HG03039 (cell line): ENCODE results near the gene ARF4.

Experiments
- ATAC-seq: cut with Tn5 transposase; IDR thresholded peaks from one replicate; pipeline ENCODE4 v1.9.1; 2021; ENCODE audit warnings: mild to moderate bottlenecking, moderate library complexity; ENCODE audit not compliant: unreplicated experiment

Gene ARF4

DNA sequence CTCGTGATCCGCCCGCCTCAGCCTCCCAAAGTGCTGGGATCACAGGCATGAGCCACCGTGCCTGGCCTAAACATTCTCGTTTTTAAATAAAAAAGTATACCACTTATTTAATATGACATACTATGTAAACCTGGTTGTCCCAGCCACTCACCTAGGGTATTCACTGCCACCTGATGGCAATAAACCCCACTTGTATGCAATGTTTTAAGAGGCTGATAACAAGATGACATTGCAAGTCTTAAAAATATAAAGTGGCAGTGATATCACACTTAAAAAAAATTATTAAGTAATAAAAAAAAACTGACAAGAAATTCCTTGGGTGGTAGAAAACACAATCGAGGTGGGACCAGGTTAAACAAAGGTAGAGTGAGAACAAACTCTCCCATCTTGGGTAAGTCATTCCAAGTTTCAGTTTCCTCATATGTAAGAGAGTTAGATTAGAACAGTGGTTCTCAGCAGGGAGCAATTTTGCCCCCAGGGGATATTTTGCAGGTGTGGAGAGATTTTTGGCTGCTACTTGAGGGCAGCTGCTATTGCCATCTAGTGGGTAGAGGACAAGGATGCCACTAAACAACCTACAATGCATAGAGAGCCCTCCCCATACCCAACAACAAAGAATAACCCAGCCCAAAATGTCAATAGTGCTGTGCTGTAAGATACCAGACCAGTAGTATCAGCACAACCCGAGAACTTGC is 14.5 kb downstream of the ARF4 start:
- no peak for ATAC-seq

DNA sequence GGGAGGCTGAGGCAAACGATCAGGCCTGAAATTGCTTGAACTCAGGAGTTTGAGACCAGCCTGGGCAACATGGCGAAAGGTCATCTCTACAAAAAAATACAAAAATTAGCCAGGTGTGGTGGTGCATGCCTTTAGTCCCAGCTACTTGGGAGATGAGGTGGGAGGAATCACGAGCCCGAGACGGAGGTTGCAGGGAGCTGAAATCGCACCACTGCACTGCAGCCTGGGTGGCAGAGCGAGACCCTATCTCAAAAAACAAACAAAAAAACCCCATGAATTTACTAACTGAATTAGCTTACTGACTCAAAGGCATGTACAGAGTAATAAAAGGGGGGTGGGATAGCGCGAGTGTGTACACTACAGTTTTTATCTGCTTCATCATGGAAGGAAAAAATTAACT is 19.3 kb downstream of the ARF4 start:
- ATAC-seq, result no peak

DNA sequence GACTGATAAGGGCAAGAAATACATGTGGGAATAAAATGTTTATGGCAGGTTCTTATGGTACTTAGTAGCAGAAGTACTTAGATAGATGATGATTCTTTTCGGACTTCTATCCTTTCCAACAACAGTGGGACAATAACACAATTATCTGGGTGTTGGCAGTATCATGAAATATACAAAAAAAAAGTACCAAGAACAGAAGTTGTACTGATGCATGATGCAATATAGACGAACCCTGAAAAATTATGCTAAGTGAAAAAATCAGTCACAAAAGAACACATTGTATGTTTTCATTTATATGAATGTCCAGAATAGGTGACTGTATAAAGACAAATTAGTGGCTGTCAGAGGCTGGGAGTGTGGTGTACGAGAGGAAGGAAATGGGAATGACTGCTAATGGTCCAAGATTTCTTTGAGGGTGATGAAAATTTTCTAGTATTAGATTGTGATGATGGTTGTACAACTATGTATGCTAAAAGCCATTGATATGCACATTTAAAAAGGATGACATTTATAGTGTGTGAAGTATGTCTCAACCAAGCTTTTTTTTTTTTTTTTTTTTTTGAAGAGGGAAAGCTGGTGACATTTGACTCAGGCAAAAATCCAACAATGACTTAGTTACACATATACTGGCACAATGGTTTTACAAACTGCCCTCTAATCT is 21.0 kb downstream of the ARF4 start:
- ATAC-seq, result no peak

DNA sequence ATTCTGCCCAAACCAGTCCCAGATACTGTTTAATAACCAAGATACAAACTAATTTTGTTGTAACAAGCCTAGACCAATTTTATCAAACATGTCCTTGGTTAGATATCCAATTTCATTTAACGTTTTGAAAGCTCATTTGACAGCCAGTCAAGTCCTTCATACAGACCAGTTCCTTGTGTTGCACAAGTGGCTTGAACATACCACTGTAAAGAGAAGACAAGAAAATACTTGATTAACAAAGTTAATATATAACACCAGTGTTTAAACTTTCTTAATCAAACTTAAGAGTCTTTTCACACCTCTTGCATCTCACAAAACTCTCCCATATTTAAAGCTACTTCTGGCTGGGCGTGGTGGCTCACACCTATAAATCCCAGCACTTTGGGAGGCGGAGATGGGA is 25.0 kb downstream of the ARF4 start:
- ATAC-seq, result no peak

DNA sequence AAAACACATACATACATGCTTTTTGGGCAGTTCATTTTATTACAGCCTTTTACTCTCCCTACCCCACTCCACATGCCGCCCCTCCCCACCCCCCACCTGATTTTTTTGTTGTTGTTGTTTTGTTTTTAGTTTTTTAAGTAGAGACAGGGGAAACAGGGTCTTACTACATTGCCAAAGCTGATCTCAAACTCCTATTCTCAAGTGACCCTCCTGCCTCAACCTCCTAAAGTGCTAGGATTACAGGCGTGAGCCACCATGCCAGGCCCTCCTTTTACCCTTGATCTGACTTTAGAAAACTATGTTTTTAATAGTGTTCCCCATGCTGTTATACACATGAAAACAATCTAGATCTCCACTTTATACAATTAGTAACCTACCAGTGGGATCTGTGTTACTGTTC is 26.3 kb downstream of the ARF4 start:
- no peak for ATAC-seq

DNA sequence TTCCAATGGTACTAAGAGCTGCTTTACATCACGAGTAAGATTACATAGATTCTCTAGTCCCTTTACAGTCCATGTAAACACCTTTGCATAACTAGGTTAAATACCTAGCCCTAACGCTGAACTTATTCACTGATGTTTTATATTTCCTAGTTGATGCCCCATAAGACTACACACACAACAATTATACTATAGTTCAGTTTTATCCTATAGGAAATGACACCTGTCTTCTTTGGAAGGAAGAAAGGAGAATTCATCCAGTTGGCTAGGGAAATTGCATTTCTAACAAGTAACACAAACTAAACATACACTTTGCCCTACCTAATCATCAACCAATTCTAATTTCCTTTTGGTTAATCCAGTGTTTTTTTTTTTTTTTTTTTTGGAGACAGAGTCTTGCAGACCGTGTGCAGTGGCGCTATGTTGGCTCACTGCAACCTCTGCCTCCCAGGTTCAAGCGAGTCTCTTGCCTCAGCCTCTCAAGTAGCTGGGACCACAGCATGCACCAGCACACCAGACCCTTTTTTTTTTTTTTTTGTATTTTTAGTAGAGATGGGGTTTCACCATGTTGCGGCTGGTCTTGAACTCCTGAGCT is 27.2 kb downstream of the ARF4 start:
- ATAC-seq, result no peak

DNA sequence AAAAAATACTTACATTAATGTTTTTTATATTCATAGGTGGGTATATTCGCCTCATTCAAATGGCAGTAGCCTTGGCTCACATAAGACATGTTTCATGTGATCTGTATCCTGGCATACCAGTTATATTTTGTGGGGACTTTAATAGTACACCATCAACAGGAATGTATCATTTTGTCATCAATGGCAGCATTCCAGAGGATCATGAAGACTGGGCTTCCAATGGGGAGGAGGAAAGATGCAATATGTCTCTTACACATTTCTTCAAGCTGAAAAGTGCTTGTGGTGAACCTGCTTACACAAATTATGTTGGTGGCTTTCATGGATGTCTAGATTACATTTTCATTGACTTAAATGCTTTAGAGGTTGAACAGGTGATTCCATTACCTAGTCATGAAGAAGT is 37.6 kb downstream of the ARF4 start:
- no peak for ATAC-seq

DNA sequence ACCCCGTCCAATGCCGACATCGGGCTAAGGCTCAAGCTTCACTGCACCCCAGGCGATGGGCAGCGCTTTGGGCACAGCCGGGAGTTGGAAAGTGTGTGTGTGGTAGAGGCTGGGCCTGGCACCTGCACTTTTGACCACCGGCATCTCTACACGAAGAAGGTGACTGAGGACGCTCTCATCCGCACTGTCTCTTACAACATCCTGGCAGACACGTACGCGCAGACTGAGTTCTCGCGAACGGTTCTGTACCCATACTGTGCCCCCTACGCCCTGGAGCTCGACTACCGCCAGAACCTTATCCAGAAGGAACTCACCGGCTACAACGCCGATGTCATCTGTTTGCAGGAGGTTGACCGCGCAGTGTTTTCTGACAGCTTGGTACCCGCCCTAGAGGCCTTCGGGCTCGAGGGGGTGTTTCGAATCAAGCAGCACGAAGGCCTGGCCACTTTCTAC is 40.0 kb downstream of the ARF4 start:
- no peak for ATAC-seq

DNA sequence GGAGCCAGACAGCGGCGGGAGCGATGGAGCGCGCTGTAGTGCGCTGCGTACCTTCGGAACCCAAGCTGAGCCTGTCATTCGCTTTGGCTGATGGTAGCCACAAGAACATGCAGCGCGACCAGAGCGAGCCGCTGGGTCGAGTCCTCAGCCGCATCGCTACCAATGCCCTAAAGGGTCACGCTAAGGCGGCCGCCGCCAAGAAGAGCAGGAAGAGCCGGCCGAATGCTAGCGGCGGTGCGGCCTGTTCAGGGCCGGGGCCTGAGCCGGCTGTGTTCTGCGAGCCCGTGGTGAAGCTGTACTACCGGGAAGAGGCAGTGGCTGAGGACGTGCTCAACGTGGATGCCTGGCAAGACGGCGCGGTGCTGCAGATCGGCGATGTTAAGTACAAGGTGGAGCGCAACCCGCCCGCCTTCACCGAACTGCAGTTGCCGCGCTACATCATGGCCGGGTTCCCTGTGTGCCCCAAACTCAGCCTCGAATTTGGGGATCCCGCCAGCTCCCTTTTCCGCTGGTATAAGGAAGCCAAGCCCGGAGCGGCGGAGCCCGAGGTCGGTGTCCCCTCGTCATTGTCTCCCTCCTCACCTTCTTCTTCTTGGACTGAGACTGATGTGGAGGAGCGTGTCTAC is 40.6 kb downstream of the ARF4 start:
- ATAC-seq, result peak; percentile 32

DNA sequence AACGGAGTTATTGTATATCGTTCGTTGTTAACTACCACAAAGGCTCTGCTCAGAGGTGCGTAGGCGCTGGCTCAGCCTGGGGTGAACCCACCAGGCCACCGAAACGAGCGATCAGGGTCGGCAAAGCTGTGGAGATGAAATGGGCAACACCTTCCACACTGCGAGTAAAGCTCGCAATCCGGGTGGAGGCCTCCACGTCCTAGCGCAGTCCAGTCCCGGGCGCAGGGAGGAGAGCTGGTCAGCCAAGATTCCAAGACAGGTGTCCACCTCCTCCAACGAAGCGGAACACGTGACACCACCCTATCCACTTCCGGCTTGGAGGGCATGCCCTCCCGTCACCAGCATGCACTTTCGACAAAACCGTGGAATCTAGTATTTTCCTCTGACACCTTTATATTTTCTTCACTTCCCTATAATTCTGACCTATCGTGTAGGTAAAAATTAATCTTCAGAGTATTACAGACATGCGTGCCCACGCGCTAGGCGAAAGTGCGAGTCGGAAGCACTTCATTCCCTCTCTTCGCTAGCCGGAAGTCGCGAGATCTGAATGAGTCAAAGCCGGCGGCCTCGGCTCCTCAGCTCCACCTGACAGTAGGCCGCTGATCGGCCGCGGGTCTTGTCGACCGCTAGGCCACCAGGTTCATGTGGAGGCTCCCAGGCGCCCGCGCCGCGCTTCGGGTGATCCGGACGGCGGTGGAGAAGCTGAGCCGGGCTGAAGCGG is 41.2 kb downstream of the ARF4 start, which contains the start of gene PDE12:
TSS of gene PDE12 (plus strand) at position 537 of the 721 bp plus-strand sequence. CDS start at position 643, 106 bp downstream.
- peak; percentile 81 for ATAC-seq

DNA sequence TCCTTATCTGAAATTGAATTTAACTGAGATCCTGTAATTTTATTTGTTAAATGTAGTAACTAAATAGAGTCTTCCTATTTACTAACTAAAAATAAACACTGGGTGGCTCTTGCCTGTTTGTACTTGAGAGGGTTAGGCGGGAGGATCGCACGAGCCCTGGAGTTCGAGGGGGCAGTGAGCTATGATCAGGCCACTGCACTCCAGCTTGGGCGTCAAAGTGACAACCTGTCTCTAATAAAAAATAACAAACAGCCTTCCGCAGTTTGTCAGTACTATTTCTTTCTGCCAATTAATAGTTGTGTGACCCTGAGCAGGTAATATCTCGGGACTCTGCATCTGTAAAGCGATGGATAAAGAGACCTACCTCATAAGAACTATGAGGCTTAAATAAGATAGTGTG is 41.8 kb downstream of the ARF4 start:
- ATAC-seq, result no peak

DNA sequence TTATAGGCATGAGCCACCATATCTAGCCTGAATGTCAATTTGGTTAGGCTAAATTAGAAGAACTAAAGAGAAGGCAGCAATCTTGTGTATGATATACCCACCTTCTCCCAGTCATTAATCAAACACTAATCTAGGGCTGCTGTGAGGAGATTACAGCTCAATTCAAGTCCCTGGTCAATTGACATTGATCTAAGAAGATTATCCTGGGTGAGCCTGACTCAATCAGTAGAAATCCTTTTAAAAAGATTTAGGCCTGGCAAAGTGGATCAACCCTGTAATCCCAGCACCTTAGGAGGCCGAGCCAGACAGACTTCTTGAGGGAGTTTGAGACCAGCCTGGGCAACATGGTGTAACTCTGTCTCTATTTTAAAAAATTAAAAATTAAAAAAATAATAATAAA is 50.5 kb downstream of the ARF4 start:
- no peak for ATAC-seq

DNA sequence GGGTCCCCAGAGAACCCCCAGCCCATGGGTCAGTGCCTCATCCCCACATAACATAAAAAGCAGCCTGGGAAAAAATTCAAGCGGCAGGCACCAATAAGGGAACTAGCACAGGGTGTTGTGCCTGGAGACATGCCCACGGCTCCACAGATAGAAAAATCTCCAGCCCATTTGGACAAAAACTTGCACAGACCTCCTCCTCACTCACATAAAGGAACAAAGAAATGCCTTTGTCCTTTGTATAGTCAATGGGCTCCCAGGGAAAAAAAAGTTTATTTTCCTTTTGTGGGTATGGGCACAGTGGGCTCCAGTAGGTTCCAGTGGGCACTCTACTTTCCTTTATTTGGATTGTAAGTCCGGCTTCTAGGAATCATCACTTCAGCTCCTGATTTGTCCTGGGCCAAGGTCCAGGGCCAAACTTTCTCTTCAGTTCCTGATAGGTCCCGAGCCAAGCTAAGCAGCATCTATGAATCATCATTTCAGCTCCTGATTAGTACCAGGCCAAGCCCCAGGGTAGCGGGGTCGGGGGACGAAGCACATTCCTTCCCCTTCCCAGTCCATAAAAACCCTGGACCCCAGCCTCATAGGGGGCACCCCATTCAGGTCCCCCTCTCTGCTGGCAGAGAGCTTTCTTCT is 51.4 kb downstream of the ARF4 start:
- no peak for ATAC-seq

DNA sequence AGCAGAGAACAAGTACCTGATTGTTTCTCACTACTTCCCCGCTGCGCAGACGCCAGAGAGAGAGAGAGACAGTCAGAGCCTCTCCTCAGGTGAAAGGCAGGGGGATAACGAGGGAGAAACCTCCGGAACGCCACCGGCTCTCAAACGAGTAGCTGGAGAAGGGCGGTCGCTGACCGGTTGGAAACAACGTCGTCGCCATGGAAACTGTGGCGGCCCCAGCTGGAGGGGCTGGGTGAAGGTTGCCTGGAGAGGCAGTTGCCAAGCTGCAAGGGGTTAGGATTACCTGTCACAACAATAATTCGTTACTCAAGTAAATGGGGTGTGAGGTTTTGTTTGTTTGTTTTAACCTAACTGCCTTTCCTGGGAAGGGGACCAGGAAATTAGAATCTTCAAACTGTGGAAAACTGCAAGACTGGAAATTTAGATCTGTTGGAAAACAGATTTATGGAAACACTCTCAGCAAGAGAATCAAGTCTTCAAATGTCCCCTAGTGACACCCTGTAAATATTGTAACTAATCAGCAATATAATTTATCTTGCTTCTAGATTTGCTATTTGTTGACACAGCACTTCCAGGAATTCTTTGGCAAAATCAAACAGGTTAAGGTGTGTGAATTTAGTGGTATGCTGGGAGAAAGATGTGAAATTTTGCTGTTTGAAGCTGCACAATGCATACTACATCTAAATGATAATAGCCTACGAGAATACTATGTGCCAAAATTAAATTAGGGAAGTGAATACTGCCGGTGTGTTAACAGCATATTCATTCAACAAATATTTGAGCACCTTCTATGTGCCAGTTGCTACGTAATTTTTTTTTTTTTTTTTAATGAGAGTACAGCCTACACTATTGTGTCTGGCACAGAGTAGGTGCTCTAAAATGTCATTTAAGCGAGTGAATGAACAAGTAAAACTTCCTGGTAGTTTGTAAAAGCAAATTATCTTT is 52.7 kb downstream of the ARF4 start, which contains the start of gene DNAH12:
TSS of gene DNAH12 (minus strand) at position 164 of the 945 bp plus-strand sequence. CDS start 1,474 bp downstream, outside the sequence.
- ATAC-seq, result no peak

DNA sequence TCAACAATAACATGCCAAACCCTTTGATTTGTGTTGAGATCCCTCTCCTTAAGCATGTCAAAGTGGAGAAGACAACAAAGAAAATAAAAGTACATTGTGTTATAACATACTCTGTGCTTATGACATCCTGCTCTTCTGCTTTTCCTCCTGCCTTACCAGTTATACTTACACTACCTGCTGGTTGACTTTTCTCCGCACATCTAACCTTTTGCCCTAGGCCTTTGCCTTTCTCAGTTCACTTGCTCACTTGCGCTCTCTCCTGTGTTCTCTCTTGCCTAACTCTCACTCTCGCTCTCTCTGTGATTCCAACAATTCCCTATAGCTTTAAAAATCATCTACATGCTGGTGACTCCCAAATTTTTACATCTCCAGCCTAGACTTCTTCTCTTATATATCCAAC is 58.7 kb downstream of the ARF4 start:
- ATAC-seq, result no peak

DNA sequence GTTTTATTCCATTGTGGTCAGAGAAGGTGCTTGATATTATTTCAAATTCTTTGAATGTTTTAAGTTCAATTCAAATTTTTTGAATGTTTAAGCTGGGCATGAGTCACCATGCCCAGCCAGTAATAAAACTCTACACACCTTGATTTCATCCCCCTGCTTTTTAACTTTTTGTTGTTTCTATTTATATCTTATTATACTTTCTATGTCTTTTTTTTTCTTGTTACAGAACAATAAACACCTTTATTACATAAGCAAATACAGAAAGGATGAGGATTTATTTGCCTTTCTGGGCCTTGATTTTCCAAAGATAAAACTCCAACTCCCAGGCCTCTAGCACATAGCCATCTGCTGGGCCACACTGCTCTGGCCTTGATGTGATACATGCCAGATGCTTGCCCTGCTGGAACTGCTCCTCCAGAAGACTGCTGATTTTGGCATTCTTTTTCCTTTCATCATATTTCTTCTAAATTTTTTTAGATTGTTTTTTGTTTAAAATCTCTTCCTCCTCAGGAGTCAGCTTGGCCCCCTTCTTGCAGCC is 67.0 kb downstream of the ARF4 start:
- ATAC-seq, result no peak
